ENCODE results near the gene B3GAT3. TPM values are rescaled to one million over a fixed set of nuclear protein-coding genes. Genes with fewer than 3 reads are reported as not detected.
A peak's percentile ranks its signal among the peaks of the same experiment; 100 is the strongest.
"Not testable (repeated sequence)": the region's sequence is repeated elsewhere in the genome, so short reads cannot be mapped to it uniquely, and the experiment has no call there.

B3GAT3 gene
- total RNA-seq, 1 experiment from 2014 or later, result 65.8 TPM

DNA sequence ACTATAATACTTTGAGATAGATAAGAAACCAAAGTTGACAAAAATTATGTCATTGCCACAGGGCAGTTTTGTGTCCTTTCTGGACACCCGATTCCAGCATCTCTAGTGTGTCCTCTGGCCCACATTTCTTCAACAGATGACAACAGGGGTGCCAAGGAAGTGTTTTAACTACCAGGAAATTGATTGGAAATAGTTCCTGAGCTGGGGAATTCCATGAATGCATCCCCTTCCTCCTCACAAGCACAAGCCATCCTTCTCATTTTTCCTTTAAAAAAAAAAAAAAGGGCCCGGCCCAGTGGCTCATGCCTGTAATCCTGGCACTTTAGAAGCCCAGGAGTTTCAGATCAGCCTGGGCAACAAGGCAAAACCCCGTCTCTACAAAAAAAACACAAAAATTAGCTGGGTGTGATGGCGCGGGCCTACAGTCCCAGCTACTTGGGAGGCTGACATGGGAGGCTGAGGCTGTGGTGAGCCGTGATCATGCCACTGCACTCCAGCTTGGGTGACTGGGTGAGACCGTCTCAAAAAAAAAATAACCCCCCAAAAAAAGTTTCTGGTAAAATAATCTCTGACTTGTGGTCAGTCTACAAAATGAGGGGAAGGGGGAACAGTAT is 797 bp upstream of the B3GAT3 start:
- TF ChIP-seq EZH2phosphoT487 (IDR thresholded peaks at IDR 0.05; ENCODE audit: borderline replicate concordance, low read length) (no peak), EZH2 (IDR thresholded peaks at IDR 0.05; ENCODE audit: low read length, unreplicated experiment) (no peak)
- TF ChIP-seq, protein P1, sequence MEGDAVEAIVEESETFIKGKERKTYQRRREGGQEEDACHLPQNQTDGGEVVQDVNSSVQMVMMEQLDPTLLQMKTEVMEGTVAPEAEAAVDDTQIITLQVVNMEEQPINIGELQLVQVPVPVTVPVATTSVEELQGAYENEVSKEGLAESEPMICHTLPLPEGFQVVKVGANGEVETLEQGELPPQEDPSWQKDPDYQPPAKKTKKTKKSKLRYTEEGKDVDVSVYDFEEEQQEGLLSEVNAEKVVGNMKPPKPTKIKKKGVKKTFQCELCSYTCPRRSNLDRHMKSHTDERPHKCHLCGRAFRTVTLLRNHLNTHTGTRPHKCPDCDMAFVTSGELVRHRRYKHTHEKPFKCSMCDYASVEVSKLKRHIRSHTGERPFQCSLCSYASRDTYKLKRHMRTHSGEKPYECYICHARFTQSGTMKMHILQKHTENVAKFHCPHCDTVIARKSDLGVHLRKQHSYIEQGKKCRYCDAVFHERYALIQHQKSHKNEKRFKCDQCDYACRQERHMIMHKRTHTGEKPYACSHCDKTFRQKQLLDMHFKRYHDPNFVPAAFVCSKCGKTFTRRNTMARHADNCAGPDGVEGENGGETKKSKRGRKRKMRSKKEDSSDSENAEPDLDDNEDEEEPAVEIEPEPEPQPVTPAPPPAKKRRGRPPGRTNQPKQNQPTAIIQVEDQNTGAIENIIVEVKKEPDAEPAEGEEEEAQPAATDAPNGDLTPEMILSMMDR (conservative IDR thresholded peaks at IDR 0.05; ENCODE audit: low read depth, low read length), result no peak
- peaks cover 21% of the 10 kb centered on the region for H3K4me1 ChIP-seq (ENCODE audit: insufficient read depth, low read length)
- no peak overlapping the region; the same call in 1 of the 2 replicates for H3K4me3 ChIP-seq (ENCODE audit: low read length)
- H3K9me3 ChIP-seq (ENCODE audit: low read length), result no peaks in the 10 kb centered on the region
- peak overlapping the region; percentile 84 for H3K4me2 ChIP-seq (ENCODE audit: low read length)
- peak overlapping the region; percentile 79 for H3K27ac ChIP-seq (ENCODE audit: low read length)
- H3K27me3 ChIP-seq (ENCODE audit: low read length), result no peaks in the 10 kb centered on the region
- BruUV-seq (replicated peaks), result TSS peak; percentile 99
- POLR2A ChIA-PET (ENCODE audit: unreplicated experiment), result interaction anchor here (0.6 to 1.2 kb wide), 3 partner anchors 31 to 131 kb away, joined by 4 to 20 read pairs (median 6); partner anchors contain the start of genes EEF1G and TUT1
- ATAC-seq (no peak), DNase-seq (no peak)
- H2AFZ ChIP-seq (ENCODE audit: low read length), result peak overlapping the region; percentile 74
- peaks cover 25% of the 10 kb centered on the region for H3K36me3 ChIP-seq (ENCODE audit: low read depth, low read length)
- H3K9ac ChIP-seq (ENCODE audit: low read length), result peak overlapping the region; percentile 41
- CTCF ChIA-PET, result interaction anchor here (0.5 to 1.3 kb wide), 4 partner anchors 42 to 156 kb away, joined by 3 to 6 read pairs (median 4); partner anchors contain the start of genes C11orf98, CSKMT and TAF6L
- intact Hi-C loops (cut with micrococcal nuclease), result loop anchor here (2.0 kb wide), 1 partner anchor 30 kb away; the partner anchor contains the start of gene INTS5
- H3K9me2 ChIP-seq (replicated peaks; ENCODE audit: low read length), result no peaks in the 10 kb centered on the region
- H4K20me1 ChIP-seq (ENCODE audit: low read length), result no peaks in the 10 kb centered on the region
- H3K79me2 ChIP-seq (ENCODE audit: low read length), result peaks cover 24% of the 10 kb centered on the region
- H3F3A ChIP-seq (ENCODE audit: low read length, unreplicated experiment), result peaks cover 13% of the 10 kb centered on the region

DNA sequence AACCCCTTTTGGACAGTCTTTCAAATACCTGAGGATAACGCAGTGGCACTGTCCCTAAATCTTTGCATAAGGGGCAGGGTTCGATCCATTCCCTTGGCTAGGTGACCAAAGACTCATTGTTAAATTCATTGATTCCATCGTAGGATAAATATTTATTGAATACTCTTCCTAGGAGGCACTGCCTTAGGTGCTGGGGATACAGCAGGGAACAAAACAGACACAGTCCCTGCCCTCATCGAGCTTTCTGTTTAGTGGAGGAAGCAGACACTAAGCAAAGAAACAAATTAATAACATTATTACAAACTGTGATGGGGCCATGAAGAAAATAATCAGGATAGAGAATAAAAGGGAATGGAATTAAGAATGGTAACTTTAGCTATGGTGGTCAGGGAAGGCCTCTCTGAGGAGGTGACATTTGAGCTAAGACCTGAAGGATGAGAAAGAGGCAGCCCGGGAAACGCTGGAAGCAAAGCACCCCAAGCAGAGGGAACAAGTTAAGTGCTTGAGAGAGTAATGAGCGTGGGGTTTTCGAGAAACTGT is 689 bp downstream of the B3GAT3 start:
- DNase-seq (no peak), ATAC-seq (no peak)
- intact Hi-C loops (cut with micrococcal nuclease), result no loop called here
- Histone ChIP-seq H3K4me2 (ENCODE audit: low read length) (peak overlapping the region; percentile 84), H2AFZ (ENCODE audit: low read length) (peak overlapping the region; percentile 74), H3K36me3 (ENCODE audit: low read depth, low read length) (peaks cover 14% of the 10 kb centered on the region; the same call in 1 of the 2 replicates), H3K9me3 (ENCODE audit: low read length) (no peaks in the 10 kb centered on the region), H3K4me1 (ENCODE audit: insufficient read depth, low read length) (peaks cover 21% of the 10 kb centered on the region), H3F3A (ENCODE audit: low read length, unreplicated experiment) (peaks cover 13% of the 10 kb centered on the region), H3K27ac (ENCODE audit: low read length) (peak overlapping the region; percentile 79), H3K79me2 (ENCODE audit: low read length) (peaks cover 24% of the 10 kb centered on the region), H3K9ac (ENCODE audit: low read length) (peak overlapping the region; percentile 85), H4K20me1 (ENCODE audit: low read length) (no peaks in the 10 kb centered on the region), H3K4me3 (ENCODE audit: low read length) (peak overlapping the region; percentile 88), H3K9me2 (replicated peaks; ENCODE audit: low read length) (no peaks in the 10 kb centered on the region), H3K27me3 (ENCODE audit: low read length) (no peaks in the 10 kb centered on the region)
- TF ChIP-seq, protein P1 (conservative IDR thresholded peaks at IDR 0.05; ENCODE audit: low read depth, low read length), result no peak
- POLR2A ChIA-PET (ENCODE audit: unreplicated experiment), result interaction anchor here (0.6 to 1.2 kb wide), 3 partner anchors 17 to 85 kb away, joined by 3 to 9 read pairs (median 5); partner anchors contain the start of gene INTS5
- BruUV-seq (replicated peaks), result TSS peak; percentile 25
- CTCF ChIA-PET, result interaction anchor here (1.3 to 2.0 kb wide), 2 partner anchors 9 to 44 kb away, joined by 3 to 5 read pairs; partner anchors contain the start of genes C11orf98 and CSKMT

DNA sequence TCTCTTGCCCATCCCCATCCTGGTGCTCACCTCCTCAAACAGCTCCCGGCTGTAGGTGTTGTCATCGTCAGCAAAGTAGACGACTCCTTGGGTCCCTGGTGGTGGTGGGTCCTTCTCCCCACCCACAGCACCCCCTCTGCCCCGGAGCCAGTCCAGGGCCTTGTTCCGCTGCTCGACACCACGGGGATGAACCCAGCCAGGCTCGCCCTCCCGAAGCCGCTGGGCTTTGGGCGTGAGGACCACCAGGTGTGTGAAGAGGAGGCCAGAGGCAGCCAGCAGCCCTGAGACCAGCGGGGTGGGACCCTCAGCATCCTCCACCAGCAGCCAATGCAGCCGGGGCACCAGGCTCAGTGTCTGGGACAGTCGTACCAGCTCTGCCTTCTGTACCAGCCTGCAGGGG is 4.8 kb downstream of the B3GAT3 start:
- intact Hi-C loops (cut with micrococcal nuclease); H4K20me1 ChIP-seq (ENCODE audit: low read length); H3K4me2 ChIP-seq (ENCODE audit: low read length); H3K36me3 ChIP-seq (ENCODE audit: low read depth, low read length); H3K4me3 ChIP-seq (ENCODE audit: low read length); H3K27me3 ChIP-seq (ENCODE audit: low read length); H3K9ac ChIP-seq (ENCODE audit: low read length); ATAC-seq; DNase-seq; H2AFZ ChIP-seq (ENCODE audit: low read length); H3K9me2 ChIP-seq (replicated peaks; ENCODE audit: low read length); CTCF ChIA-PET; H3K9me3 ChIP-seq (ENCODE audit: low read length); H3K27ac ChIP-seq (ENCODE audit: low read length); H3F3A ChIP-seq (ENCODE audit: low read length, unreplicated experiment); POLR2A ChIA-PET (ENCODE audit: unreplicated experiment); BruUV-seq (replicated peaks): not testable (repeated sequence)
- Histone ChIP-seq H3K4me1 (ENCODE audit: insufficient read depth, low read length) (peaks cover 35% of the 10 kb centered on the region), H3K79me2 (ENCODE audit: low read length) (peaks cover 24% of the 10 kb centered on the region)

All from PC-3 (cell line).